H1 (cell line): ENCODE data around the gene RAB31. TPM values are rescaled to one million over a fixed set of nuclear protein-coding genes. Genes with fewer than 3 reads are reported as not detected.

Experiments
- GTF2F1 ChIP-seq: IDR thresholded peaks from 2 replicates; pipeline ENCODE4 v1.6.1; 2012; ENCODE audit warnings: low read depth, low read length, improper control_type of control experiment, borderline replicate concordance
- KDM5A ChIP-seq: fragments of 200-600 bp; IDR thresholded peaks from 2 replicates; pipeline ENCODE4 v1.7.1; 2012; ENCODE audit warnings: mild to moderate bottlenecking, low read length, inconsistent platforms, mixed read lengths
- POLR2A ChIP-seq, 2 experiments: IDR thresholded peaks; 1 replicate in 1 of 2; 2 replicates in 1 of 2; pipeline ENCODE4 v1.6.1; 2011; ENCODE audit warnings: low read depth in 2 of 2, low read length in 2 of 2, mild to moderate bottlenecking in 2 of 2; ENCODE audit errors: control extremely low read depth in 1 of 2
- POLR2AphosphoS5 ChIP-seq: IDR thresholded peaks from 2 replicates; pipeline ENCODE4 v1.6.1; 2011; ENCODE audit warnings: low read depth, low read length
- RAD21 ChIP-seq, 2 experiments: IDR thresholded peaks in 1 of 2; conservative IDR thresholded peaks in 1 of 2; 2 replicates each; pipeline ENCODE4 v1.6.1; 2011; ENCODE audit warnings: low read depth in 2 of 2, low read length in 2 of 2, improper control_type of control experiment in 1 of 2, inconsistent platforms in 1 of 2, mild to moderate bottlenecking in 1 of 2, moderate library complexity in 1 of 2
- RNF2 ChIP-seq: fragments of 200-900, 300-1000 bp; sonication (generic); IDR thresholded peaks from 2 replicates; pipeline ENCODE4 v1.7.1; 2016; ENCODE audit warnings: borderline replicate concordance, low read depth, mild to moderate bottlenecking, antibody characterized with exemption, low read length; ENCODE audit not compliant: poor library complexity, severe bottlenecking; ENCODE audit errors: missing control alignments
- YY1 ChIP-seq: IDR thresholded peaks from 2 replicates; pipeline ENCODE4 v1.6.1; 2011; ENCODE audit warnings: low read depth, mild to moderate bottlenecking, low read length
- polyA plus RNA-seq, 7 experiments: library from polyadenylated mRNA; depleted of rRNA in 3 of 7; stranded (reverse) in 5 of 7; unstranded in 2 of 7; fragments of >200 nt in 5 of 7; fragments of 200-250 nt in 2 of 7; gene quantifications; 1 replicate in 5 of 7; 2 replicates in 1 of 7; 4 replicates in 1 of 7; pipeline versions ENCODE4 v1.2.1 to v1.2.3, GENCODE V29; 2011 to 2013; ENCODE audit warnings: missing spikeins in 2 of 7, mixed read lengths in 2 of 7
- total RNA-seq: library from RNA; stranded (reverse); fragmentation: NEBNext Ultra II Directional; extraction: Animal tissue kit (Norgen Biotek cat#: 25700); gene quantifications from 2 replicates; pipeline ENCODE4 v1.2.1, GENCODE V29; 2021
- TF ChIP-seq, protein P1 (sequence below): IDR thresholded peaks from 2 replicates; pipeline ENCODE4 v1.6.1; 2011; ENCODE audit warnings: low read depth, mild to moderate bottlenecking, low read length; ENCODE audit not compliant: insufficient read depth

Gene RAB31
- total and polyA plus RNA-seq, 2 of the 8 experiments (the other 6 are each of a cell fraction or from before 2014, with no cell fraction given) = 15.2 to 40.9 TPM

GRCh38 chr18:9741793-9742523 is 33.9 kb downstream of the RAB31 start (continued):
- TF ChIP-seq, protein P1, sequence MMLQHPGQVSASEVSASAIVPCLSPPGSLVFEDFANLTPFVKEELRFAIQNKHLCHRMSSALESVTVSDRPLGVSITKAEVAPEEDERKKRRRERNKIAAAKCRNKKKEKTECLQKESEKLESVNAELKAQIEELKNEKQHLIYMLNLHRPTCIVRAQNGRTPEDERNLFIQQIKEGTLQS = no peak
- no peak for TF ChIP-seq KDM5A
- no peak for TF ChIP-seq POLR2AphosphoS5
- no peak for TF ChIP-seq GTF2F1
- TF ChIP-seq RAD21 (IDR thresholded peaks at IDR 0.05 in 1 of 2, conservative IDR thresholded peaks at IDR 0.05 in 1 of 2; ENCODE audit: low read depth in 2 of 2, low read length in 2 of 2) = no peak
- no peak for TF ChIP-seq RNF2
- TF ChIP-seq POLR2A (IDR thresholded peaks at IDR 0.05; ENCODE audit: control extremely low read depth in 1 of 2, low read depth in 2 of 2, low read length in 2 of 2) = no peak
- no peak for TF ChIP-seq YY1
